GM18907 (cell line): ENCODE data around the gene P4HA2.
"Not testable (repeated sequence)": the region's sequence is repeated elsewhere in the genome, so short reads cannot be mapped to it uniquely, and the experiment has no call there.

Experiments used
- ATAC-seq: cut with Tn5 transposase; IDR thresholded peaks from one replicate; pipeline ENCODE4 v1.9.1; 2021; ENCODE audit warnings: mild to moderate bottlenecking, moderate library complexity; ENCODE audit not compliant: unreplicated experiment

Gene P4HA2

GRCh38 chr5:132150565-132150964 is 77.1 kb downstream of the P4HA2 start:
- ATAC-seq: no peak

GRCh38 chr5:132147663-132148062 is 80.0 kb downstream of the P4HA2 start:
- ATAC-seq: no peak

- not testable (repeated sequence) for ATAC-seq
Measured at GRCh38 chr5:132145326-132145725, 82.3 kb downstream of the P4HA2 start.

GRCh38 chr5:132143148-132143547 is 84.5 kb downstream of the P4HA2 start:
- no peak for ATAC-seq

GRCh38 chr5:132142459-132142858 is 85.2 kb downstream of the P4HA2 start:
- ATAC-seq: no peak
